WTC11 (cell line): ENCODE measurements around the gene PRLR. TPM values are rescaled to one million over a fixed set of nuclear protein-coding genes. Genes with fewer than 3 reads are reported as not detected.
"Not testable (repeated sequence)": the region's sequence is repeated elsewhere in the genome, so short reads cannot be mapped to it uniquely, and the experiment has no call there.

Experiments used
- ATAC-seq: fragments of 200-7000 bp; cut with Tn5 transposase; 2 replicates; pipeline ENCODE4 v1.10.0; 2021; ENCODE audit warnings: mild to moderate bottlenecking, moderate library complexity
- CTCF ChIA-PET: fragments of 300-600 bp; sonication (Branson Sonifier 250); formaldehyde crosslinking; loops from one replicate; lab custom pipeline; 2021; ENCODE audit warnings: antibody characterized with exemption; lab: Charles Lee
- POLR2A ChIA-PET: fragments of 350-600 bp; sonication (Branson Sonifier 250); formaldehyde crosslinking; loops from one replicate; lab custom pipeline; 2021; ENCODE audit warnings: antibody characterized with exemption; lab: Charles Lee
- DNase-seq: peaks from one replicate; pipeline ENCODE4 v3.0.0; 2021; ENCODE audit warnings: low spot score
- H3K27ac Mint-ChIP-seq: 2 replicates; pipeline ENCODE4 v1.8.0; 2021; ENCODE audit warnings: mixed read lengths
- H3K27me3 Mint-ChIP-seq: 2 replicates; pipeline ENCODE4 v1.8.0; 2021; ENCODE audit warnings: low read depth, mild to moderate bottlenecking, moderate library complexity, mixed read lengths
- H3K36me3 Mint-ChIP-seq: 2 replicates; pipeline ENCODE4 v1.8.0; 2021; ENCODE audit warnings: mixed read lengths
- H3K4me1 Mint-ChIP-seq: 2 replicates; pipeline ENCODE4 v1.8.0; 2022; ENCODE audit warnings: mixed read lengths
- H3K4me3 Mint-ChIP-seq: 2 replicates; pipeline ENCODE4 v1.8.0; 2021; ENCODE audit warnings: mild to moderate bottlenecking, moderate library complexity, mixed read lengths
- H3K9me3 Mint-ChIP-seq: 2 replicates; pipeline ENCODE4 v1.8.0; 2021; ENCODE audit warnings: mixed read lengths
- ATF1 ChIP-seq: sonication (generic); formaldehyde crosslinking; IDR thresholded peaks from 2 replicates; pipeline ENCODE4 v1.8.1; 2023; ENCODE audit warnings: mild to moderate bottlenecking, moderate library complexity, missing genetic modification reagents
- ATF3 ChIP-seq: sonication (generic); formaldehyde crosslinking; conservative IDR thresholded peaks from 2 replicates; pipeline ENCODE4 v1.8.1; 2022; ENCODE audit warnings: mild to moderate bottlenecking, missing genetic modification reagents
- CBFB ChIP-seq: sonication (generic); formaldehyde crosslinking; IDR thresholded peaks from 2 replicates; pipeline ENCODE4 v1.8.1; 2022; ENCODE audit warnings: mild to moderate bottlenecking, low read depth, missing genetic modification reagents
- ESRRA ChIP-seq: sonication (generic); formaldehyde crosslinking; IDR thresholded peaks from 2 replicates; pipeline ENCODE4 v1.8.1; 2022; ENCODE audit warnings: mild to moderate bottlenecking, missing genetic modification reagents, borderline replicate concordance
- FOXP4 ChIP-seq: sonication (generic); formaldehyde crosslinking; IDR thresholded peaks from 2 replicates; pipeline ENCODE4 v1.8.0; 2022; ENCODE audit warnings: mild to moderate bottlenecking, missing genetic modification reagents
- HMGA2 ChIP-seq: fragments of 250-450 bp; sonication (Bioruptor Pico); IDR thresholded peaks from 2 replicates; pipeline ENCODE4 v1.4.0; 2021; ENCODE audit warnings: mild to moderate bottlenecking, moderate library complexity
- HMGXB4 ChIP-seq: sonication (generic); formaldehyde crosslinking; IDR thresholded peaks from 2 replicates; pipeline ENCODE4 v1.8.1; 2023; ENCODE audit warnings: mild to moderate bottlenecking, moderate library complexity, missing genetic modification reagents
- IRF1 ChIP-seq: sonication (generic); formaldehyde crosslinking; IDR thresholded peaks from 2 replicates; pipeline ENCODE4 v1.8.0; 2023; ENCODE audit warnings: missing genetic modification reagents
- MXD4 ChIP-seq: fragments of 250-450 bp; sonication (Bioruptor Pico); IDR thresholded peaks from 2 replicates; pipeline ENCODE4 v1.8.0; 2021; ENCODE audit warnings: mild to moderate bottlenecking, moderate library complexity, borderline replicate concordance
- NR2C2 ChIP-seq: sonication (generic); formaldehyde crosslinking; IDR thresholded peaks from 2 replicates; pipeline ENCODE4 v1.8.0; 2022; ENCODE audit warnings: mild to moderate bottlenecking, missing genetic modification reagents
- TP53 ChIP-seq: sonication (generic); formaldehyde crosslinking; IDR thresholded peaks from 2 replicates; pipeline ENCODE4 v1.8.1; 2023; ENCODE audit warnings: mild to moderate bottlenecking, missing genetic modification reagents
- ZNF138 ChIP-seq: sonication (generic); formaldehyde crosslinking; conservative IDR thresholded peaks from 2 replicates; pipeline ENCODE4 v1.8.1; 2022; ENCODE audit warnings: mild to moderate bottlenecking, moderate library complexity, missing genetic modification reagents
- ZNF396 ChIP-seq: fragments of 250-450 bp; sonication (Bioruptor Pico); IDR thresholded peaks from 2 replicates; pipeline ENCODE4 v1.8.0; 2021; ENCODE audit warnings: mild to moderate bottlenecking, moderate library complexity, borderline replicate concordance
- ZNF671 ChIP-seq: fragments of 250-450 bp; sonication (Bioruptor Pico); IDR thresholded peaks from 2 replicates; pipeline ENCODE4 v1.8.0; 2021; ENCODE audit warnings: mild to moderate bottlenecking
- total RNA-seq: library from RNA; stranded (reverse); gene quantifications from 3 replicates; pipeline ENCODE4 v1.2.3, GENCODE V29; 2021
- TF ChIP-seq, protein P1 (sequence below): sonication (generic); formaldehyde crosslinking; IDR thresholded peaks from 2 replicates; pipeline ENCODE4 v1.8.1; 2022; ENCODE audit warnings: low read depth, mild to moderate bottlenecking, moderate library complexity, missing genetic modification reagents, borderline replicate concordance
- TF ChIP-seq, protein P2 (sequence below): fragments of 250-450 bp; sonication (Bioruptor Pico); IDR thresholded peaks from 2 replicates; pipeline ENCODE4 v1.9.0; 2021; ENCODE audit warnings: moderate library complexity, mild to moderate bottlenecking, inconsistent platforms, borderline replicate concordance
- TF ChIP-seq, protein P3 (sequence below): sonication (generic); formaldehyde crosslinking; IDR thresholded peaks from 2 replicates; pipeline ENCODE4 v1.8.1; 2022; ENCODE audit warnings: missing genetic modification reagents, borderline replicate concordance
- TF ChIP-seq, protein P4 (sequence below): fragments of 200-600 bp; IDR thresholded peaks from 2 replicates; pipeline ENCODE4 v1.8.0; 2022; ENCODE audit warnings: antibody characterized with exemption

Gene PRLR
- total RNA-seq, 1 experiment from 2014 or later: 3.2 TPM

- TF ChIP-seq, protein P1, sequence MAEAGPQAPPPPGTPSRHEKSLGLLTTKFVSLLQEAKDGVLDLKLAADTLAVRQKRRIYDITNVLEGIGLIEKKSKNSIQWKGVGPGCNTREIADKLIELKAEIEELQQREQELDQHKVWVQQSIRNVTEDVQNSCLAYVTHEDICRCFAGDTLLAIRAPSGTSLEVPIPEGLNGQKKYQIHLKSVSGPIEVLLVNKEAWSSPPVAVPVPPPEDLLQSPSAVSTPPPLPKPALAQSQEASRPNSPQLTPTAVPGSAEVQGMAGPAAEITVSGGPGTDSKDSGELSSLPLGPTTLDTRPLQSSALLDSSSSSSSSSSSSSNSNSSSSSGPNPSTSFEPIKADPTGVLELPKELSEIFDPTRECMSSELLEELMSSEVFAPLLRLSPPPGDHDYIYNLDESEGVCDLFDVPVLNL: no peak
- TF ChIP-seq ZNF396: no peak
- TF ChIP-seq, protein P2, sequence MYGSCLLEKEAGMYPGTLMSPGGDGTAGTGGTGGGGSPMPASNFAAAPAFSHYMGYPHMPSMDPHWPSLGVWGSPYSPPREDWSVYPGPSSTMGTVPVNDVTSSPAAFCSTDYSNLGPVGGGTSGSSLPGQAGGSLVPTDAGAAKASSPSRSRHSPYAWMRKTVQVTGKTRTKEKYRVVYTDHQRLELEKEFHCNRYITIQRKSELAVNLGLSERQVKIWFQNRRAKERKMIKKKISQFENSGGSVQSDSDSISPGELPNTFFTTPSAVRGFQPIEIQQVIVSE (CRISPR knock-in tag): no peak
- TF ChIP-seq ZNF138: no peak
- TF ChIP-seq, protein P3, sequence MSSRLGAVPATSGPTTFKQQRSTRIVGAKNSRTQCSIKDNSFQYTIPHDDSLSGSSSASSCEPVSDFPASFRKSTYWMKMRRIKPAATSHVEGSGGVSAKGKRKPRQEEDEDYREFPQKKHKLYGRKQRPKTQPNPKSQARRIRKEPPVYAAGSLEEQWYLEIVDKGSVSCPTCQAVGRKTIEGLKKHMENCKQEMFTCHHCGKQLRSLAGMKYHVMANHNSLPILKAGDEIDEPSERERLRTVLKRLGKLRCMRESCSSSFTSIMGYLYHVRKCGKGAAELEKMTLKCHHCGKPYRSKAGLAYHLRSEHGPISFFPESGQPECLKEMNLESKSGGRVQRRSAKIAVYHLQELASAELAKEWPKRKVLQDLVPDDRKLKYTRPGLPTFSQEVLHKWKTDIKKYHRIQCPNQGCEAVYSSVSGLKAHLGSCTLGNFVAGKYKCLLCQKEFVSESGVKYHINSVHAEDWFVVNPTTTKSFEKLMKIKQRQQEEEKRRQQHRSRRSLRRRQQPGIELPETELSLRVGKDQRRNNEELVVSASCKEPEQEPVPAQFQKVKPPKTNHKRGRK (CRISPR knock-in tag): no peak
- TF ChIP-seq HMGA2 (CRISPR knock-in tag): no peak
- no peak for TF ChIP-seq MXD4
- TF ChIP-seq ESRRA (CRISPR knock-in tag): no peak
- no peak for TF ChIP-seq HMGXB4
- TF ChIP-seq, protein P4, sequence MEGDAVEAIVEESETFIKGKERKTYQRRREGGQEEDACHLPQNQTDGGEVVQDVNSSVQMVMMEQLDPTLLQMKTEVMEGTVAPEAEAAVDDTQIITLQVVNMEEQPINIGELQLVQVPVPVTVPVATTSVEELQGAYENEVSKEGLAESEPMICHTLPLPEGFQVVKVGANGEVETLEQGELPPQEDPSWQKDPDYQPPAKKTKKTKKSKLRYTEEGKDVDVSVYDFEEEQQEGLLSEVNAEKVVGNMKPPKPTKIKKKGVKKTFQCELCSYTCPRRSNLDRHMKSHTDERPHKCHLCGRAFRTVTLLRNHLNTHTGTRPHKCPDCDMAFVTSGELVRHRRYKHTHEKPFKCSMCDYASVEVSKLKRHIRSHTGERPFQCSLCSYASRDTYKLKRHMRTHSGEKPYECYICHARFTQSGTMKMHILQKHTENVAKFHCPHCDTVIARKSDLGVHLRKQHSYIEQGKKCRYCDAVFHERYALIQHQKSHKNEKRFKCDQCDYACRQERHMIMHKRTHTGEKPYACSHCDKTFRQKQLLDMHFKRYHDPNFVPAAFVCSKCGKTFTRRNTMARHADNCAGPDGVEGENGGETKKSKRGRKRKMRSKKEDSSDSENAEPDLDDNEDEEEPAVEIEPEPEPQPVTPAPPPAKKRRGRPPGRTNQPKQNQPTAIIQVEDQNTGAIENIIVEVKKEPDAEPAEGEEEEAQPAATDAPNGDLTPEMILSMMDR: no peak
- no peak for TF ChIP-seq TP53 (CRISPR knock-in tag)
These were observed 126.5 kb downstream of the PRLR start (continued) for GRCh38 chr5:35103637-35104299.

DNA sequence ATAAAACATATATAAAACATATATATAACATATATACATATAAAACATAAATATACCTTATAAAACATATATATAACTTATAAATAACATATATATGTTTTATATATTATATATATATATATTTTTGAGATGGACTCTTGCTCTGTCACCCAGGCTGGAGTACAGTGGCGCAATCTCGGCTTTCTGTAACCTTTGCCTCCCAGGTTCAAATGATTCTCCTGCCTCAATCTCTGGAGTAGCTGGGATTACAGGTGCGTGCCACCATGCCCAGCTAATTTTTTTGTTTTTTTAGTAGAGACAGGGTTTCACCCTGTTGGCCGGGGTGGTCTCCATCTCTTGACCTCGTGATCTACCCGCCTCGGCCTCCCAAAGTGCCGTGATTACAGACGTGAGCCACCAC is 128.6 kb downstream of the PRLR start:
- POLR2A ChIA-PET, H3K4me1 Mint-ChIP-seq, H3K36me3 Mint-ChIP-seq, H3K27ac Mint-ChIP-seq, CTCF ChIA-PET, H3K27me3 Mint-ChIP-seq, DNase-seq, H3K4me3 Mint-ChIP-seq, ATAC-seq: not testable (repeated sequence)
- peaks cover 12% of the 10 kb centered on the region for H3K9me3 Mint-ChIP-seq

- CTCF ChIA-PET: no interaction called here
- H3K27ac Mint-ChIP-seq: no peak overlapping the region
- no peaks in the 10 kb centered on the region; the same call in 1 of the 2 replicates for H3K36me3 Mint-ChIP-seq
- TF ChIP-seq CBFB (CRISPR knock-in tag) (no peak), ATF1 (no peak), ATF3 (no peak), FOXP4 (CRISPR knock-in tag) (no peak), ZNF671 (CRISPR knock-in tag) (no peak), IRF1 (no peak), NR2C2 (no peak)
- TF ChIP-seq, all 79 proteins: peak for 0
- ATAC-seq: no peak
- POLR2A ChIA-PET: no interaction called here
- H3K4me1 Mint-ChIP-seq: peaks cover 10% of the 10 kb centered on the region
- DNase-seq: no peak
- H3K9me3 Mint-ChIP-seq: peaks cover 7% of the 10 kb centered on the region
- no peak overlapping the region for H3K4me3 Mint-ChIP-seq
- no peaks in the 10 kb centered on the region for H3K27me3 Mint-ChIP-seq
These were observed 129.3 kb downstream of the PRLR start for GRCh38 chr5:35101016-35101415.
